ENCODE results near the gene DCHS1. TPM values are rescaled to one million over a fixed set of nuclear protein-coding genes. Genes with fewer than 3 reads are reported as not detected.

DCHS1 gene
- polyA plus RNA-seq, 2 of the 4 experiments (the other 2 are of a cell fraction) = 0.06 TPM

DNA sequence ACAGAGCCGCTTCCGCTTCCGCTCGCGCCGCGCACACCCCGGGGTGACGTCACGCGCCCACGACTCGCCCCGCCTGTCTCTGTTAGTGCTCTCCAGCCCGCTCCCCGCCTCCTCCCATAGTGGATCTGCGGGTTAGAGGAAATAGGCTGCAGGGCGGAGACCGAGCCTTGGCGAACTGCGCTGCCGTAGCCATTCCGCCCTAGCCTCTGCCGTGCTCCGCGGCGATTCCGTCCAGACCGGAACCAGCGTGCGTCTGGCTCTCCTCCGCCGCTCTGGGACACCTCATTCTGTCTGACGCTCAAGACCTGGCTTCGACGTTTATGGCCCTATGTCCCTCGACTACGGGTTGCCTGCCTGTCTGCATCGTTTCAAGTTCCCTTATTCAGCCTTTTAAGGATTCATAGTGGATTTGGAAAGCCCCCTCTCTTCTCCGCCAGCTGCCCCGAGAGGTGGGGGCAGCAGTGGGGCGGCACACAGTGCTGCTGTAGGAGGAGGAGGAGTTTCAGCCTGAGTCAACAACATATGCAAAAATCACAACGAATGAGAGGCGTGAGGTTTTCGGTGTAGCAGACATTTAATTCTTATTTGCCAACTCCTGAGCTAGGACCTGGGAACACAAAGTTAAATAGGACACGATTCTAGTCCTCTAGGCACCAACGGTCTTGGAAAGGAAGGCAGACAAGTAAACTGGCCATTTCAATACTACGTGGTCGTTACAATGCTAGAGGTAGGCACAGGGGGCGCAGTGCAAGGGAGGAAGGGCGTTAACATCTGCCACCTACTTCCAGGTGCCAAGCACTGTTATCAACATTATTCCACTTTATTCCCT, 43.2 kb downstream of the DCHS1 start, which contains the start of gene TAF10 (continued):
- no peak for TF ChIP-seq ELK1 (IDR thresholded peaks at IDR 0.05; ENCODE audit: low read depth, low read length)
- TF ChIP-seq RFX5 (IDR thresholded peaks at IDR 0.05) = peak; percentile 78; the same call in 1 of the 2 replicates
- TF ChIP-seq TFCP2L1 (CRISPR knock-in tag; IDR thresholded peaks at IDR 0.05) = no peak
- peak; percentile 30; the same call in 1 of the 2 replicates for TF ChIP-seq E2F6 (IDR thresholded peaks at IDR 0.05; ENCODE audit: borderline replicate concordance, low read depth)
- no peak; the same call in 1 of the 2 replicates for TF ChIP-seq TP53 (CRISPR knock-in tag; IDR thresholded peaks at IDR 0.05)
- TF ChIP-seq BCL3 (IDR thresholded peaks at IDR 0.05) = peak; percentile 93

DNA sequence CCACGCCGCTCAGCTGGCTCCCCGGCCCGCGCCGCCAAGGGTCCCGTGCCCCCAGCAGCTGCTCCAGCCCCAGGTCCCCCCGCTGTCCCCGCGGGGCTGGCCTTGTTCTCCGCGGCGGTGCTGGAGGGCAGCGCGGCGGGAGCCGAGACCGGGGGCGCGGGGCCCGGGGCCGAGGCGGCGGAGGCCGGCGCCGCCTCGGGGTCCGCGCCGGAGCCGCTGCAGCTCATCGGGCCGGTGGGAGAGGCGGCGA, 43.7 kb downstream of the DCHS1 start:
- peak overlapping the region; percentile 93 for H3K4me2 ChIP-seq
- POLR2A ChIA-PET = interaction anchor here (0.6 to 1.8 kb wide), 4 partner anchors 12 to 131 kb away, joined by 4 to 15 read pairs (median 4); partner anchors contain the start of genes ARFIP2, MRPL17 and TIMM10B
- H3K9me3 ChIP-seq = no peaks in the 10 kb centered on the region
- peak; percentile 87 to 93; a peak in 2 of 5 replicates for TF ChIP-seq JUN (IDR thresholded peaks at IDR 0.05)
- TF ChIP-seq, protein P1, sequence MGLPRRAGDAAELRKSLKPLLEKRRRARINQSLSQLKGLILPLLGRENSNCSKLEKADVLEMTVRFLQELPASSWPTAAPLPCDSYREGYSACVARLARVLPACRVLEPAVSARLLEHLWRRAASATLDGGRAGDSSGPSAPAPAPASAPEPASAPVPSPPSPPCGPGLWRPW (IDR thresholded peaks at IDR 0.05) = no peak
- no peak for TF ChIP-seq NFE2L2 (conservative IDR thresholded peaks at IDR 0.05; ENCODE audit: low read length)
- WGBS (ENCODE audit: missing lambda C conversion rate) = no CpG with 5 or more reads among the region's 36 CpGs
- no peak for FAIRE-seq
- CTCF ChIA-PET = interaction anchor here (0.5 to 4.3 kb wide), 11 partner anchors 9 to 1313 kb away, joined by 3 to 27 read pairs (median 3); partner anchors contain the start of gene MRPL17
- peaks cover 22% of the 10 kb centered on the region for H3K4me1 ChIP-seq
- no peak for DNase-seq (ENCODE audit: low read depth in 1 of 2, low spot score in 1 of 2)
- H3K4me3 ChIP-seq = peak overlapping the region; percentile 78
- H3K27ac ChIP-seq = peak overlapping the region; percentile 92 to 98
- peak in 1 of 2 experiments; percentile 28; a peak in 1 of 6 replicates for ATAC-seq

DNA sequence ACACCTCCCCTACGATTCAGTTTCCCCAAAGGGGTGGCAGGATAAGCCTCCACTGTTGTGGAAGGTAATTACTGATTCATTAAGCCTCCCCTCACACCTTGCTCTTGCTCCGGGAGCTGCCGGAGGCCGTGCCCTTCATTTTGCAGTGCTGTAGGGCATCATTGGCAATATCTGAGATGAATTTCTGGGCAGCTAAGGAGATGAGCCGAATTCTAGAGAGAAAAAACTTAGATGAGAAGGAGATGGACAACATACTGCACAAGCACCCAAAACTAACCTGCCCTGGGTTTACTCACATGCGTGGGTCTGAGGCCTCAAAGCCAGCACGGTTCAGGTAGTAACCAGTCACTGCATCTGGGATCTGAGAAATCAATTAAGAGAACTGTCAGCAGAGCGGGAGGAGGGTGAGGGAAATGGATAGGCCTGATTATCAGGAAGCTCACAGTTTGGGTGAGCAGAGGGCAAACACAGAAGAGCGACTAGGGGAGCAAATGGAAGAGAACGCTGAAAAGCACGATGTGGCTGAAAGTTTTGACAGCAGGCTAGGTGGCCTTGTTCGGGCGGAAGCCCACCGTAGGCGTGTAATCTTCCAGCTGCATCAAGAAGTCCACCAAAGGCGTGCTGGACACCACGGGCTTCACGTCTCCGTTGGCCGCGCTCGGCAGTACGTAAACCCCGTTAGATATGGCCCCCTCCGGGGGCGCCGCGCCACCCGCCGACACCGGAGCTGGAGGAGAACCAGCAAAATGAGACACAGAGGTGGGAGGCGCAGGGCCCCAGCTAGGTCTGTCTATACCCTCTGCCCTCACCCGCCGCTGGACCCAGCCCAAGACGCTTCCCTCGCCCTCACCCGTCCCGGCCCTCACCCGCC, 44.3 kb downstream of the DCHS1 start:
- ATAC-seq (no peak; a peak in 3 of 6 replicates), DNase-seq (ENCODE audit: low read depth in 1 of 2, low spot score in 1 of 2) (no peak)
- CTCF ChIA-PET = interaction anchor here (0.9 to 4.3 kb wide), 11 partner anchors 9 to 248 kb away, joined by 3 to 27 read pairs (median 3); partner anchors contain the start of gene MRPL17

GRCh38 chr11:6610591-6610990, 45.0 kb downstream of the DCHS1 start:
- no peak for DNase-seq (ENCODE audit: low read depth in 1 of 2, low spot score in 1 of 2)
- WGBS (ENCODE audit: missing lambda C conversion rate) = 98% methylated on average over 5 of the region's 6 CpGs
- POLR2A ChIA-PET = interaction anchor here (1.8 kb wide), 1 partner anchor 73 kb away, joined by 15 read pairs; the partner anchor contains the start of gene MRPL17
- H3K4me1 ChIP-seq = peaks cover 35% of the 10 kb centered on the region
- H3K4me2 ChIP-seq = peak overlapping the region; percentile 93
- ATAC-seq = no peak
- CTCF ChIA-PET = interaction anchor here (0.9 to 4.3 kb wide), 4 partner anchors 9 to 73 kb away, joined by 3 to 27 read pairs (median 10); partner anchors contain the start of gene MRPL17
- peak overlapping the region in 1 of 2 experiments; percentile 98; a peak in 1 of 6 replicates for H3K27ac ChIP-seq
- H3K9me3 ChIP-seq = no peaks in the 10 kb centered on the region
- H3K4me3 ChIP-seq = peak overlapping the region; percentile 78; the same call in 2 of the 3 replicates
- FAIRE-seq = no peak
- TF ChIP-seq RFX5 (IDR thresholded peaks at IDR 0.05) (no peak), JUNB (IDR thresholded peaks at IDR 0.05) (no peak), NPAS2 (CRISPR knock-in tag; IDR thresholded peaks at IDR 0.05; ENCODE audit: borderline replicate concordance) (no peak), FOSL2 (IDR thresholded peaks at IDR 0.05) (no peak), FOSL2 (CRISPR knock-in tag; IDR thresholded peaks at IDR 0.05) (no peak), REST (IDR thresholded peaks at IDR 0.05) (no peak), HOXA7 (CRISPR knock-in tag; IDR thresholded peaks at IDR 0.05) (no peak)
- TF ChIP-seq, protein P2, sequence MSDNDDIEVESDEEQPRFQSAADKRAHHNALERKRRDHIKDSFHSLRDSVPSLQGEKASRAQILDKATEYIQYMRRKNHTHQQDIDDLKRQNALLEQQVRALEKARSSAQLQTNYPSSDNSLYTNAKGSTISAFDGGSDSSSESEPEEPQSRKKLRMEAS (IDR thresholded peaks at IDR 0.05) = no peak

More for the DNA sequence above, 44.3 kb downstream of the DCHS1 start:
- Histone ChIP-seq H3K4me3 (peak overlapping the region; percentile 78), H3K27ac (peak overlapping the region; percentile 92 to 98), H3K9me3 (no peaks in the 10 kb centered on the region), H3K4me1 (peaks cover 27% of the 10 kb centered on the region), H3K4me2 (peak overlapping the region; percentile 93)
- FAIRE-seq = no peak
- POLR2A ChIA-PET = interaction anchor here (0.6 to 1.8 kb wide), 4 partner anchors 13 to 130 kb away, joined by 4 to 15 read pairs (median 4); partner anchors contain the start of genes ARFIP2, MRPL17 and TIMM10B
- TF ChIP-seq ESRRA (IDR thresholded peaks at IDR 0.05; ENCODE audit: borderline replicate concordance, low read length) (no peak), HOXA7 (CRISPR knock-in tag; IDR thresholded peaks at IDR 0.05) (peak; percentile 79; the same call in 1 of the 2 replicates), PHF8 (IDR thresholded peaks at IDR 0.05; ENCODE audit: borderline replicate concordance, low read depth) (0 out of 2 replicates have a peak, but pooled peaks have one; percentile 1)
- 15% methylated on average over 32 of the region's 39 CpGs for WGBS (ENCODE audit: missing lambda C conversion rate)

Data from A549 (cell line).